G401 (cell line): ENCODE measurements around the gene RNF227. TPM values are rescaled to one million over a fixed set of nuclear protein-coding genes. Genes with fewer than 3 reads are reported as not detected.
"Not testable (repeated sequence)": the region's sequence is repeated elsewhere in the genome, so short reads cannot be mapped to it uniquely, and the experiment has no call there.

Experiments
- DNase-seq: peaks from one replicate; pipeline ENCODE4 v3.0.0-alpha.2; 2015; ENCODE audit warnings: low spot score
- in situ Hi-C: cut with HindIII; loops from 2 replicates; pipeline ENCODE4 v1.10.0; 2016; ENCODE audit warnings: low sequenced_read_pairs, mixed read lengths
- total RNA-seq: library from RNA; depleted of rRNA; stranded (reverse); fragments of >200 nt; shearing (Covaris generic); gene quantifications from 2 replicates; pipeline ENCODE4 v1.2.3, GENCODE V29; 2014; rRNA removed

RNF227 gene
- total RNA-seq: 3.5 and 16.7 TPM in 2 replicates

- in situ Hi-C loops: no loop called here
- peak; percentile 90 for DNase-seq
Observed at GRCh38 chr17:7915611-7916384, at the start of gene RNF227. Gene RNF227, minus strand, starts transcription at chr17:7916289. Its CDS starts 94 bp downstream, at chr17:7916195.

- in situ Hi-C loops: no loop called here
- DNase-seq: no peak
Observed at GRCh38 chr17:7961421-7961820, 45.3 kb upstream of the RNF227 start.

GRCh38 chr17:7959503-7960253 lies 43.6 kb upstream of the RNF227 start:
- no peak for DNase-seq
- in situ Hi-C loops: no loop called here

- DNase-seq: no peak
- in situ Hi-C loops: no loop called here
Observed at GRCh38 chr17:7956228-7956965, 40.3 kb upstream of the RNF227 start.

GRCh38 chr17:7955414-7956227 lies 39.5 kb upstream of the RNF227 start:
- no peak for DNase-seq
- in situ Hi-C loops: no loop called here

GRCh38 chr17:7953266-7953665 lies 37.2 kb upstream of the RNF227 start:
- DNase-seq, in situ Hi-C loops: not testable (repeated sequence)

- in situ Hi-C loops: no loop called here
- no peak for DNase-seq
Observed at GRCh38 chr17:7951143-7951792, 35.2 kb upstream of the RNF227 start.

GRCh38 chr17:7950578-7950977 lies 34.5 kb upstream of the RNF227 start:
- no peak for DNase-seq
- in situ Hi-C loops: no loop called here

- in situ Hi-C loops: no loop called here
- DNase-seq: no peak
Observed at GRCh38 chr17:7947651-7948050, 31.6 kb upstream of the RNF227 start.

GRCh38 chr17:7946441-7946840 lies 30.4 kb upstream of the RNF227 start:
- in situ Hi-C loops: no loop called here
- DNase-seq: no peak

- DNase-seq: no peak
- in situ Hi-C loops: no loop called here
Observed at GRCh38 chr17:7945651-7946050, 29.6 kb upstream of the RNF227 start.

GRCh38 chr17:7944326-7944725 lies 28.2 kb upstream of the RNF227 start:
- in situ Hi-C loops: no loop called here
- no peak for DNase-seq

- in situ Hi-C loops: no loop called here
- no peak for DNase-seq
Observed at GRCh38 chr17:7943291-7943690, 27.2 kb upstream of the RNF227 start.

- in situ Hi-C loops: no loop called here
- no peak for DNase-seq
Observed at GRCh38 chr17:7940743-7941142, 24.7 kb upstream of the RNF227 start.

GRCh38 chr17:7940034-7940433 lies 23.9 kb upstream of the RNF227 start:
- in situ Hi-C loops: no loop called here
- DNase-seq: no peak

- in situ Hi-C loops: no loop called here
- no peak for DNase-seq
Observed at GRCh38 chr17:7935859-7936258, 19.8 kb upstream of the RNF227 start.

GRCh38 chr17:7932949-7933348 lies 16.9 kb upstream of the RNF227 start:
- in situ Hi-C loops: loop anchor here (5.0 kb wide), 1 partner anchor 84 kb away; no protein-coding TSS in a partner anchor
- no peak for DNase-seq

- in situ Hi-C loops: loop anchor here (5.0 kb wide), 1 partner anchor 85 kb away; no protein-coding TSS in a partner anchor
- peak; percentile 46 for DNase-seq
Observed at GRCh38 chr17:7932483-7932891, 16.4 kb upstream of the RNF227 start.
